Type B pancreatic cell (in vitro differentiated cells): ENCODE results near the gene KDM4B. TPM values are rescaled to one million over a fixed set of nuclear protein-coding genes. Genes with fewer than 3 reads are reported as not detected.

Experiments
- DNase-seq: peaks from one replicate; pipeline ENCODE4 v3.0.0; 2021; ENCODE audit warnings: mixed read lengths; ENCODE audit not compliant: unreplicated experiment; ENCODE audit errors: extremely low spot score
- H3K27ac Mint-ChIP-seq: 2 replicates; pipeline ENCODE4 v1.8.0; 2021; ENCODE audit warnings: mild to moderate bottlenecking, mixed read lengths
- H3K27me3 Mint-ChIP-seq: 2 replicates; pipeline ENCODE4 v1.8.0; 2021; ENCODE audit warnings: mixed read lengths
- H3K36me3 Mint-ChIP-seq: 2 replicates; pipeline ENCODE4 v1.8.0; 2021; ENCODE audit warnings: mixed read lengths
- H3K4me1 Mint-ChIP-seq: one replicate; pipeline ENCODE4 v1.8.0; 2021; ENCODE audit warnings: mixed read lengths; ENCODE audit not compliant: unreplicated experiment
- H3K4me3 Mint-ChIP-seq: 2 replicates; pipeline ENCODE4 v1.8.0; 2021; ENCODE audit warnings: mild to moderate bottlenecking, mixed read lengths
- H3K9me3 Mint-ChIP-seq: 2 replicates; pipeline ENCODE4 v1.8.0; 2021; ENCODE audit warnings: mixed read lengths
- CTCF ChIP-seq: fragments of 200-600 bp; sonication (generic); conservative IDR thresholded peaks from 2 replicates; pipeline ENCODE4 v1.5.0; 2021; ENCODE audit warnings: antibody characterized with exemption, mild to moderate bottlenecking
- total RNA-seq: library from RNA; stranded (reverse); gene quantifications from 2 replicates; pipeline ENCODE4 v1.2.1, GENCODE V29; 2021; ENCODE audit warnings: low replicate concordance

The KDM4B gene
- total RNA-seq, 1 donor from 2014 or later, result 48.8 TPM

DNA sequence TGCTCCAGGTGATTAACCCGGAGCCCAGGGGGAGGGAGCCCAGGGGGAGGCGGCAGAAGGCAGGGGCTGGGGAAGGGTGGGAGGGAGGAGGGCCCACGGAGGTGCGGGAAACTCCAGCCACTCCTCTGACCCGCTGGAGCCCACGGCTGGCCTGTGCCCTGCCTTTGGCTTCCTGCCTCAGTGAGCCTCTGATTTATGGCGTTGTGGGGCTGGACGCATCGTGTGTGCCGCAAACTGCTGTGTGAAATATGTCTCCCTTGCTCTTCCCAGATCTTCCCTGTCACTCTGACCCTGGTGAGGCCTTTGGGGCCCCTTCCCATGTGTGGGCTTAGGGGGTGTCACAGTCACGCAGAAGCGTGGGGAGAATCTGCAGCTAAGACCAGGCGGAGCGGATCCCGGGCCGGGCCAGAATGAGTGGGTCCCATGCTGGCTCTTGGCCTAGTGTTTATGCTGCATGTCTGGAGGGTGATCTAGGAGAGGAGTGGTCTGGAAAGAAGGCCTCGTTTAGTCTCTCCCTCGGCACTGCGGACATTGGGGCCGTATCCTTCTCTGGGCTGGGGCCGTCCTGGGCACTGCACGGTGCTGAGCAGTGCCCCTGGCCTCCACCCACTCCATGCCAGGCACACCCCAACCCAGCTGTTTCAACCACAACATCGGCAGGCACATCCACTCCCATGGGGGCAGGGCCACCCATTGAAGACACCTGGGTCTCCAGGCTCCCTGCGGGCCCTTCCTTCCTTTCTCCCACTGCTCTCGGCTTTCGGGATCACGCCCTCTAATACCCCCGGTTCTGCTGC, 123.0 kb downstream of the KDM4B start:
- TF ChIP-seq CTCF, result no peak
- peaks cover 30% of the 10 kb centered on the region for H3K4me1 Mint-ChIP-seq
- H3K27ac Mint-ChIP-seq, result peak overlapping the region; percentile 78
- H3K27me3 Mint-ChIP-seq, result no peaks in the 10 kb centered on the region
- no peak for DNase-seq
- H3K36me3 Mint-ChIP-seq, result peaks cover 8% of the 10 kb centered on the region
- peak overlapping the region; percentile 41 for H3K4me3 Mint-ChIP-seq
- H3K9me3 Mint-ChIP-seq, result no peaks in the 10 kb centered on the region

GRCh38 chr19:5092481-5092843, 123.5 kb downstream of the KDM4B start:
- no peak overlapping the region for H3K4me3 Mint-ChIP-seq

DNA sequence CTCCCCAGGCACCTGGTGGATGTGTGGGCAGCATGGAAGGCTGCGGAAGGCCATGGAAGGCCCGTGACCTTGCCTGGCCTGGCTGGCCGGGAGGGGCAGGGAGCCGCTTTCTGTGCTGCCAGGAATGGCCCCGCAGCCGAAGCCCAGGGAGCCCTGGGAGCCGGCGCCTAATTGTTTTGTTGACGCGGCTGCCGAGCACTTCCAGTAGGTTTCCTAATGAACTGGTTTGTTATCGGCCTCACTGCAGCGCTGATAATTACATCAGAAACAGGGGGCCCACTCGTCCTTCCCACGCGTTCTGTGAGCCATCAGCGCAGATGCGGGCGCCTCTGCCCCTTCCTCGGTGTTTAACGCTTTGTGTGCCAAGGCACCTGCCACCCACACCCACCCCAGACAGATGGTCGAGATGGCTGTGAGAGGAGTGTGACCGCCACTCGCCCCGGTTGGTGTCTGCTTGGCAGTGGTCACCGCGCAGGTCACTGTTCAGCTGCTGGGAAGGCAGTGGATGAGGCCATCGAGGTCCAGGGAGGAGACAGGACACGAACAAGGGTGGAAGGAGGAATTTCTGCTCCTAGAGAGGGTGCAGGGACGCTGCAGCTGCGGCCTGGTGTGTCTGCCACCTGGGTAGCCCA, 124.5 kb downstream of the KDM4B start:
- no peak for TF ChIP-seq CTCF
- no peak for DNase-seq
- Mint-ChIP-seq H3K4me3 (no peak overlapping the region), H3K27ac (peak overlapping the region; percentile 50), H3K9me3 (no peaks in the 10 kb centered on the region), H3K4me1 (peaks cover 30% of the 10 kb centered on the region), H3K27me3 (no peaks in the 10 kb centered on the region), H3K36me3 (peaks cover 15% of the 10 kb centered on the region)

More at GRCh38 chr19:5092481-5092843, 123.5 kb downstream of the KDM4B start:
- Mint-ChIP-seq H3K4me1 (peaks cover 30% of the 10 kb centered on the region), H3K36me3 (peaks cover 13% of the 10 kb centered on the region), H3K27ac (no peak overlapping the region), H3K9me3 (no peaks in the 10 kb centered on the region), H3K27me3 (no peaks in the 10 kb centered on the region)
- DNase-seq, result no peak
- TF ChIP-seq CTCF, result no peak

- no peak overlapping the region for H3K4me3 Mint-ChIP-seq
- no peaks in the 10 kb centered on the region for H3K27me3 Mint-ChIP-seq
- no peak for DNase-seq
- H3K4me1 Mint-ChIP-seq, result peaks cover 28% of the 10 kb centered on the region
- TF ChIP-seq CTCF, result no peak
- no peaks in the 10 kb centered on the region for H3K9me3 Mint-ChIP-seq
- no peak overlapping the region for H3K27ac Mint-ChIP-seq
- H3K36me3 Mint-ChIP-seq, result peaks cover 19% of the 10 kb centered on the region
These were observed 125.2 kb downstream of the KDM4B start for GRCh38 chr19:5093948-5094718.

- TF ChIP-seq CTCF, result no peak
- H3K27ac Mint-ChIP-seq, result no peak overlapping the region
- H3K27me3 Mint-ChIP-seq, result no peaks in the 10 kb centered on the region
- no peak for DNase-seq
- H3K4me3 Mint-ChIP-seq, result no peak overlapping the region
- peaks cover 24% of the 10 kb centered on the region for H3K4me1 Mint-ChIP-seq
- peaks cover under 1% of the 10 kb centered on the region for H3K9me3 Mint-ChIP-seq
- peaks cover 21% of the 10 kb centered on the region for H3K36me3 Mint-ChIP-seq
These were observed 126.1 kb downstream of the KDM4B start for GRCh38 chr19:5094768-5095567.
